IPS DF 4.7 (cell line): ENCODE results near the gene LPP.
"Not testable (repeated sequence)": the region's sequence is repeated elsewhere in the genome, so short reads cannot be mapped to it uniquely, and the experiment has no call there.

Experiments
- DNase-seq: peaks from one replicate; pipeline ENCODE4 v3.0.0-alpha.2; 2013; ENCODE audit warnings: low spot score; ENCODE audit errors: extremely low read depth

LPP gene

GRCh38 chr3:188578576-188579363 is 424.8 kb downstream of the LPP start:
- no peak for DNase-seq

- no peak for DNase-seq
These were observed 426.3 kb downstream of the LPP start for GRCh38 chr3:188580223-188580622.

GRCh38 chr3:188580659-188581058 is 426.7 kb downstream of the LPP start:
- no peak for DNase-seq

- no peak for DNase-seq
These were observed 427.4 kb downstream of the LPP start for GRCh38 chr3:188581365-188581764.

GRCh38 chr3:188581792-188582191 is 427.8 kb downstream of the LPP start:
- DNase-seq, result no peak

- no peak for DNase-seq
These were observed 429.6 kb downstream of the LPP start for GRCh38 chr3:188583341-188584161.

GRCh38 chr3:188584162-188584529 is 430.2 kb downstream of the LPP start:
- no peak for DNase-seq

GRCh38 chr3:188584958-188585689 is 431.2 kb downstream of the LPP start:
- DNase-seq, result no peak

- DNase-seq, result no peak
These were observed 435.1 kb downstream of the LPP start for GRCh38 chr3:188589071-188589470.

GRCh38 chr3:188589771-188590170 is 435.8 kb downstream of the LPP start:
- no peak for DNase-seq

GRCh38 chr3:188590557-188590956 is 436.6 kb downstream of the LPP start:
- DNase-seq, result no peak

GRCh38 chr3:188594139-188594538 is 440.2 kb downstream of the LPP start:
- no peak for DNase-seq

- DNase-seq, result no peak
These were observed 442.0 kb downstream of the LPP start for GRCh38 chr3:188595890-188596376.

GRCh38 chr3:188598894-188599293 is 444.9 kb downstream of the LPP start:
- no peak for DNase-seq

- DNase-seq, result no peak
These were observed 448.2 kb downstream of the LPP start for GRCh38 chr3:188602111-188602510.

GRCh38 chr3:188602620-188603019 is 448.7 kb downstream of the LPP start:
- DNase-seq, result no peak

- DNase-seq, result no peak
These were observed 450.7 kb downstream of the LPP start for GRCh38 chr3:188604651-188605050.

GRCh38 chr3:188605231-188605630 is 451.3 kb downstream of the LPP start:
- DNase-seq, result no peak

GRCh38 chr3:188605905-188606304 is 451.9 kb downstream of the LPP start:
- no peak for DNase-seq

- DNase-seq, result no peak
These were observed 453.9 kb downstream of the LPP start for GRCh38 chr3:188607805-188608315.

- DNase-seq, result no peak
These were observed 454.4 kb downstream of the LPP start for GRCh38 chr3:188608401-188608800.

- DNase-seq, result not testable (repeated sequence)
These were observed 459.8 kb downstream of the LPP start for GRCh38 chr3:188613721-188614120.
